ENCODE data around the gene SELPLG.

The SELPLG gene

DNA sequence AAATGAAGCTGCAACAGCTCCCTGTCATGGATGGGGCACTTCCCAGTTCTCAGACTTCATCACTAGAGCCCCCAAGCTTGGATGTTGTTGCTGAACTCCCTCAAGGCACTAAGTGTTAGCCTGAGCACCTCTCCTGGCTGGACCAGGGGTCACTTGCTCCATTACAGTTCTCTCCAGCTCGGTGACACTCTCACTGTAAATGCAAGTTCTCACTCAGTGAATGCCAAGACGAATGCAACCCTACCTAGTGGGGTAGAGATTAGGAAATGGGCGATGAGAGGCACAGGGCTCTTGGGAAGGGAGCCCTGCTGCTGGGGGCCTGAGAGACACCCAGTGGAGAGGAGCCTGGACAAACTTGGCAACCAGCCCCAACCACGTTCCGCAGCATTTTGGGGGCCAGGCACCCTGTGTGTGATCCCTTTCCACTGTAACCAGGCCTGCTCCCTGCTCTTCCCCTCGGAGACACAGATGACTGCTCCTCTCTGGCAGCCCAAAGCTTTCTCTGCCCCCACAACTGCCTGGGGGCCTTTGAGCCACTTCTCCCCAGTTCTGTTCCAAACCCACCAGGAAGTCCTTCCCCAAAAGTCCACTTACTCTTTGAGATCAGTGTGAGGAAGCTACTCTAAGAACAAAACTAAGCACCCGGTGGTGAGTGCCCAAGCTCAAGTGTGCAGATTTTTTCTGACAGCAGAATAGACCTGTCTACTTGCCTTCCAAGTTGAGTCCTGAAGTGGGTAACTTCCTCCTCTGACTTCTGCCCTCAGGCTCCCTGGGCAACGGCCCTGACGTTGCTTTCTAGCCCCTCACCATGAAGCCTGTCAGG, 8.0 kb upstream of the SELPLG start:
- no peaks in the 10 kb centered on the region for H3K27me3 ChIP-seq
- no peaks in the 10 kb centered on the region for H4K20me1 ChIP-seq
- H3K4me3 ChIP-seq: peak overlapping the region; percentile 13; the same call in 1 of the 2 replicates
- TF ChIP-seq Cebpa-rat (IDR thresholded peaks at IDR 0.05): no peak
- peak overlapping the region; percentile 98 for H3K4me2 ChIP-seq
- peaks cover 10% of the 10 kb centered on the region; the same call in 1 of the 2 replicates for H3K36me3 ChIP-seq
- no peaks in the 10 kb centered on the region for H3K9me3 ChIP-seq
- peak overlapping the region; percentile 77 for H3K27ac ChIP-seq
- peaks cover 100% of the 10 kb centered on the region for H3K4me1 ChIP-seq
- H3K9ac ChIP-seq: peak overlapping the region; percentile 53; the same call in 1 of the 2 replicates

DNA sequence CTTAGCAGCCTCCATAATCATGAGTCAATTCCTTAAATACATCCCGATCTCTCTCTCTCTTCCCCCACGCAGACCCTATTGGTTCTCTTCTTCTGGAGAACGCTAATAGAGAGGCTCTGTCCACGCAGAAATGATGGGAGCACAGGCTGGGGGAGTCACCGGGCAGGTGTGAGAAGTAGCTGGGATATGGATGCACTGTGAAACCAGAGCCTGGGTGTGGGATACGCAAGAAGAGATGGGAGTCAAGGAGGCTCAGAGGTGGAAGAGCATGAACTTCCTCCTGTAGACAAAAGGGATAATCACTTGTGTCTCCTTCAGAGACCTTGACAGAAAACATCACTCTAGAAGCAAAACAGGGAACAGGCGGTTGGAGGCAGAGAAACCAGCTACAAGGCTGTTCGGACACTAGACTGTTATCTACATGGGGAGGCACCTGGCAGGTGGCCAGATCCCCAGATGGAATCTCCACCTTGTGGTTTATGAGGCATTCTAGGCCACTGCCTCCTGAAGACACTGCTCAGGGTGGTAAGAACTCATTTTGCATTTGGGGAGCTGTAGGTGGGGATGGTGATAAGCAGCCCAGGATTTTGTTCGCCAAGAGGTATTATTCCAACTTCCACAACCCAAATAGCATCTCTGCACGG, 7.2 kb upstream of the SELPLG start:
- Histone ChIP-seq H3K36me3 (peaks cover 10% of the 10 kb centered on the region; the same call in 1 of the 2 replicates), H3K27ac (peak overlapping the region; percentile 77), H3K9me3 (no peaks in the 10 kb centered on the region), H3K4me1 (peaks cover 100% of the 10 kb centered on the region), H4K20me1 (no peaks in the 10 kb centered on the region), H3K4me2 (peak overlapping the region; percentile 98), H3K9ac (0 out of 2 replicates have a peak overlapping the region, but pooled peaks have one; percentile 11), H3K4me3 (peak overlapping the region; percentile 13; the same call in 1 of the 2 replicates), H3K27me3 (no peaks in the 10 kb centered on the region)
- no peak for TF ChIP-seq Cebpa-rat (IDR thresholded peaks at IDR 0.05)

DNA sequence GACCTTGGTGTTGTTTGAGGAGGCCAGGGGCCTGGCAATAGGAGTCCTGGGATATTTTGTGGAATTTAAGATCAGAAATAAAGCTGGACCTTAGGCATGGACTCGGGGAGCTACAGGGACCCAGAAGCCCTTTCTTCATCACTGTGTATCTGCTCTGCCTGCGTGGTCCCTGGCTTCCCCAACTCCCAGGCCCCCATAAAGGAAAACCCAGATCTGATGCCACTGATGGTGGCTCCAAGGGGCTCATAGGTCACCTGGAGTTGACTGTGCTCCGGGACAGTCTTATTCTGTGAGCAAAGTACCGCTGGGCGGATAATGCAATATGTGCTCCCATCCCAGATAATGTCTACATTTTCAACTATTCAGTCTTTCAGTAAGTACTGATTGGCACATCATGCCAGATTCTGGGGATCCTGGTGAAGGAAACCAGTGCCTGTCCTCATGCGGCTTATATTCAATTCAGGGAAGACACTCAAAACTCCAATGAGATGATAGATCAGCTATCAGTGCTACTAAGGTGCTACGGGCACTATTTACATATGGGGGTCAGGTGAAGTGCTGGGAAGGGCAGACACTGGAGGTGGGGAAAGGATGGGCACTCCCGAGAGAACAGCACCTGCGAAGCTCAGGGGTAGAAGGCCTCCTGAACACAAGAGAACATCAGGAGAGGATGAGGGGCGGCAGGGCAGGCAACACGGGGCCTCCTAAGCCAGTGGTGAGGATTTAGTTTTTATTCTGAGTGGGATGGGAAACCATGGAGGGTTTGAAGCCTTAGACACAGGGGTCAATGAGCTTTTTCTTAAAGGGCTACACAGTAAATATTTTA, 5.5 kb upstream of the SELPLG start:
- peaks cover 1% of the 10 kb centered on the region; the same call in 1 of the 2 replicates for H3K36me3 ChIP-seq
- H4K20me1 ChIP-seq: no peaks in the 10 kb centered on the region
- peak overlapping the region; percentile 98 for H3K4me2 ChIP-seq
- TF ChIP-seq Cebpa-rat (IDR thresholded peaks at IDR 0.05): no peak
- H3K27me3 ChIP-seq: no peaks in the 10 kb centered on the region
- peak overlapping the region; percentile 69 for H3K9ac ChIP-seq
- peak overlapping the region; percentile 87 for H3K27ac ChIP-seq
- peaks cover 100% of the 10 kb centered on the region for H3K4me1 ChIP-seq
- no peaks in the 10 kb centered on the region for H3K9me3 ChIP-seq
- H3K4me3 ChIP-seq: peak overlapping the region; percentile 55; the same call in 1 of the 2 replicates

DNA sequence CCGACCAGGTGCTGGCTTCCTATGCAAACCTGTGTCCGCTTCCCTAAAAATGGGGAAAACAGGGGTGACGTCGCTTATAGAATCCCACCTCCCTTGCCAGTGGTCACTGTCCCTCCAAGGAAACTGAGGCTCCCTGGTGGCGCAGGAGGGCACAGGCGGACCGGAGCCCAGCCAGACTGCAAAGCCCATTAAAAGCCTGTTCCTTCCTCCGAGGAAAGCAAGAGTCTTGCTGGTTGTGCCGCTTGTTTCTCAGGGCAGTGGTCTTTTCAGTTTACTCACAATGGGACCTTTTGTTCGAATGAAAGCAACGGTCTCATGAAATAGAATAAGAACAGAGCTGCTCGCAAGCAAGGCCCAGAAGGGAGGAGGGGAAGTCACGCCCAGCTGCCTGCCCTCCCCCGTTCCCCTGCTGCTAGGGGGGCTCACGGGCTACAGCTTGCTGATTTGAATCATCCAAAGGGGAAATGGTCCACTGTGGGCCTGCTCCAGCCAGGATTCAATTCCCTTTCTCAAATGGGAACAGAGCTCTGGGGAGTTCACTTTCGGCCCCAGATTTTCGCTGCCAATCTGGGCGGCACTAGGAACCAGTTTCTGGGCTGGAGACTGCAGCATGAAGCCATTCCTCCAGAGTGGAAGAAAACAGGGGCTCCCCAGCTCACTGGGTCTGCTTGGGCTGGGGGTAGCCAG, 4.6 kb upstream of the SELPLG start:
- Histone ChIP-seq H3K27me3 (no peaks in the 10 kb centered on the region), H3K36me3 (no peaks in the 10 kb centered on the region), H3K9ac (peak overlapping the region; percentile 69), H3K27ac (peak overlapping the region; percentile 87), H3K9me3 (no peaks in the 10 kb centered on the region), H4K20me1 (no peaks in the 10 kb centered on the region), H3K4me3 (peak overlapping the region; percentile 55), H3K4me2 (peak overlapping the region; percentile 98), H3K4me1 (peaks cover 100% of the 10 kb centered on the region)
- TF ChIP-seq Cebpa-rat (IDR thresholded peaks at IDR 0.05): no peak

DNA sequence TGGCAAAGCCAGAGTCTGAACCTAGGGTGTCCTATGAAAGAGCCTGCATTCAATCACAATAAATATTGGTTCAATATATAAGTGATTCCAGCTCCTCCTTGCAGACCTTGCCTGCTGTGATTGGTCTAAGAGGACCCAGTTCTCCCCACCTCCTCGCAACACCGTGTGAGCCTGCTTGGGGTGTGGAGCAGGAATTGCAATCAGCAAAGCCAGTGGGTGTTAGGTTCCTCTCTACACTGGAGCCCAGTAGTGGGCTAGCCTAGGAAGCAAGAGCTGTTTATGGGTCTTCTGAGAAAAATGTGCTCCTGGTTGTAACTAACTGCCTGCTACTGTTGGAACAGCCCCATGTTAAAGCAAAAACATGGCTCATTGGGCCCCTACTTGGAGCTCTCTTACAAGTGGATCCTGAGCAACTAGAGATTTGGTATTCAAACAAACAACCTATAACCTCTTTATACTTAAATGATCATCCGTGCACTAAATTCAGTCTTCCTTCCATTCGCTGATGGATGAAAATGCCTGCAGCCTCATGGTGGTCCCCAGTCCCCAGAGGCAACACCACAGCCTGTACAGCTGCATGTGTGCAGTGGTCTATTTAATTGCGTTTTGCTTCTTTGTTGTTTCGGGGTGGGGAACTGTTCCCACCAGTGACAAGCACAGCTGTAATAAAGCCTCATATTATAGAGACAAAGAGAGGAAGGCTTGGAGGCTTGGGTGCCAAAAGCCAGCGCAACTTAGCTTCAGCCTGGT, 3.7 kb upstream of the SELPLG start:
- Histone ChIP-seq H3K27me3 (no peaks in the 10 kb centered on the region), H3K36me3 (no peaks in the 10 kb centered on the region), H4K20me1 (no peaks in the 10 kb centered on the region), H3K4me3 (peak overlapping the region; percentile 55), H3K9me3 (no peaks in the 10 kb centered on the region), H3K4me2 (peak overlapping the region; percentile 98), H3K27ac (peak overlapping the region; percentile 87), H3K9ac (peak overlapping the region; percentile 69), H3K4me1 (peaks cover 100% of the 10 kb centered on the region)
- TF ChIP-seq Cebpa-rat (IDR thresholded peaks at IDR 0.05): no peak

DNA sequence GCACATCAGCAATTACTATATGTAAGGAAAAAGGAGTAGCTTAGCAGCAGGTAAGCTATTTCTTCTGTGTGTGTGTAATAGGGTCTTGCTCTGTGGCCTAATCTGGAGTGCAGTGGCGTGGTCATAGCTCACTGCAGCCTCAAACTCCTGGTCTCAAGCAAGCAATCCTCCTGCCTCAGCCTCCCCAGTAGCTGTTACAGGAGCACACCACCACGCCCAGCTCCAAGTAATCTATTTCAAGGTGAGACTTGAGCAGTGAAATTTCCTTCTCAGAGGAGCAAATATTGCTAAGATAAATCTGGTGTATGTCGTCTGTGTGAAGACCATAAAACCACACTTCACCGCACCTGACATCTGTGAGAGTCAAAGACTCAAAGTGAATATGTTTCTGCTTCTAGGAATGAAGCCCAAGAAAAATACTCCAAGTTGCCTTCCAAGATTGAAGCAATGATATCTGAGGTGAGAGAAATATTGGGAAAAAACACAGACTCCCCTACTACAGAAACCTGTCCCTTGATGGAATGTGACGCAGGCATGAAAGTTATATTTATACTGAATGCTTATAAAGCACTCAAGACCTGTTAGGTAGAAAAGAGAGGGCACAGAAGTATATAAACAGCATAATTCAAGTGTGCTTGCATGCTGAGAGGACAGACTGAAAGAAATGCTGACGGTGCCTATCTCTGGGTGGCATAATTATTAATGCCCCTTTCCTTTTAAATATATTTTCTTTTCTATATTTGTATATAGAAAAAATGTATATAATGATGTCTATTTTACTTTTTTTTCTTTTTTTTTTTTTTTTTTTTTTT, 2.5 kb upstream of the SELPLG start:
- Histone ChIP-seq H3K4me3 (peak overlapping the region; percentile 55), H3K4me2 (peak overlapping the region; percentile 98), H3K27ac (peak overlapping the region; percentile 87), H4K20me1 (no peaks in the 10 kb centered on the region), H3K27me3 (no peaks in the 10 kb centered on the region), H3K4me1 (peaks cover 100% of the 10 kb centered on the region), H3K9me3 (peaks cover 7% of the 10 kb centered on the region), H3K9ac (peak overlapping the region; percentile 69), H3K36me3 (no peaks in the 10 kb centered on the region)
- no peak for TF ChIP-seq Cebpa-rat (IDR thresholded peaks at IDR 0.05)

DNA sequence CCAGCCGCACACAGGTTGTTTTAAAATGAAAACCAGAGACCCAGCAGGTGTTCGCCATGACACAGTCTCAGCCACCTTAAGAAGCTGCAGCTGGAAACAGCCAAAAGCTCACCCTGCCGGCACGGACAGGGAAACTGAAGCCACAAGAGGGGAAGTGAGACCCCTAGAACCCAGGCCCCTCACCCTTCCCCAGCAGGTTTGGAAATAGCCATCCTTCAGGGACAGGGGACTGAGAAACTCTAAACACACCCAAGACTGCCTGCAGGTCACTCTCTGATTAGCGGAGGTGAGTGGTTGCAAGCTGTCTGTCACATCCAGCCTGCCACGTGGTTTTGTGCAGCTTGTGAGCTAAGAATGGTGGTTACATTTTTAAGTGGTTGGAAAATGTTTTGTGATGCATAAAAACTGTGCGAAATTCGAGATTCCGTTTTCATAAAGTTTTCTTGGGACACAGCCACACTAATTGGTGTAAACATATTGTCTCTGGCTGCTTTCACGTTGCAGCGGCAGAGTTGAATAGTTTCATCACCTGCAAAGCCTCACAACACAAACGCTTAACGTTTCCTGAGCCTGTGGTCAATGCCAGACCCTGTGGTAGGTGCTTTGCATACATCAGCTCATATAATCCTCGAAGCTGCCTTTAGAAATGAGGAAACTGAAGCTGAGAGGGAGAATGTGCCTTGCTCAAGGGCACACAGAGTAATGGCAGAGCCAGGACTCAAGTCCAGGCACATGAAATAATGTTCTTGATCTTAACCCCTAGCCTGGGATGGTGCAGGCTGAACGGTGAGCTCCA, 1.7 kb upstream of the SELPLG start:
- Histone ChIP-seq H3K4me3 (peak overlapping the region; percentile 55), H3K9me3 (peaks cover 11% of the 10 kb centered on the region), H3K27ac (peak overlapping the region; percentile 87), H3K4me1 (peaks cover 100% of the 10 kb centered on the region), H3K27me3 (no peaks in the 10 kb centered on the region), H3K36me3 (no peaks in the 10 kb centered on the region), H3K4me2 (peak overlapping the region; percentile 98), H3K9ac (peak overlapping the region; percentile 69), H4K20me1 (0 out of 2 replicates have a peak, but pooled peaks cover 2% of the 10 kb centered on the region)
- TF ChIP-seq Cebpa-rat (IDR thresholded peaks at IDR 0.05): no peak
